GM23338 (cell line): ENCODE measurements around the gene DOK7. TPM values are rescaled to one million over a fixed set of nuclear protein-coding genes. Genes with fewer than 3 reads are reported as not detected.

Source experiments
- ATAC-seq: fragments of 200-7000 bp; cut with Tn5 transposase; 3 replicates; pipeline ENCODE4 v1.9.1; 2020
- DNase-seq: peaks from one replicate; pipeline ENCODE4 v3.0.0-alpha.2; 2015; ENCODE audit warnings: low spot score
- H2AFZ ChIP-seq: fragments of 200-600 bp; sonication (generic); 2 replicates; pipeline ENCODE4 v1.8.0; 2016; ENCODE audit warnings: antibody characterized with exemption, mild to moderate bottlenecking, moderate library complexity
- H3F3A ChIP-seq: fragments of 200-600 bp; sonication (generic); replicated peaks from 2 replicates; pipeline ENCODE4 v1.8.0; 2017; ENCODE audit warnings: antibody characterized with exemption, mixed run types, low read depth
- H3K27ac ChIP-seq: fragments of 200-600 bp; sonication (generic); 2 replicates; pipeline ENCODE4 v1.6.1; 2016; ENCODE audit warnings: low read depth
- H3K27me3 ChIP-seq: fragments of 200-600 bp; sonication (generic); 2 replicates; pipeline ENCODE4 v1.8.0; 2016; ENCODE audit warnings: mild to moderate bottlenecking, mixed run types, moderate library complexity; ENCODE audit not compliant: insufficient read depth
- H3K36me3 ChIP-seq: fragments of 200-600 bp; sonication (generic); 2 replicates; pipeline ENCODE4 v1.8.0; 2016; ENCODE audit warnings: mild to moderate bottlenecking; ENCODE audit not compliant: insufficient read depth
- H3K4me1 ChIP-seq: fragments of 200-600 bp; sonication (generic); 2 replicates; pipeline ENCODE4 v1.8.0; 2016; ENCODE audit warnings: mild to moderate bottlenecking, moderate library complexity; ENCODE audit not compliant: insufficient read depth
- H3K4me2 ChIP-seq: fragments of 200-600 bp; sonication (generic); 2 replicates; pipeline ENCODE4 v1.7.1; 2017; ENCODE audit warnings: mixed run types
- H3K4me3 ChIP-seq: fragments of 200-600 bp; sonication (generic); 2 replicates; pipeline ENCODE4 v1.6.1; 2016; ENCODE audit warnings: mixed run types
- H3K79me2 ChIP-seq: fragments of 200-600 bp; sonication (generic); replicated peaks from 2 replicates; pipeline ENCODE4 v1.8.0; 2017; ENCODE audit warnings: mild to moderate bottlenecking; ENCODE audit not compliant: insufficient read depth
- H3K9me2 ChIP-seq: fragments of 200-600 bp; sonication (generic); 2 replicates; pipeline ENCODE4 v1.8.0; 2017; ENCODE audit not compliant: insufficient read depth
- H4K20me1 ChIP-seq: fragments of 200-600 bp; sonication (generic); replicated peaks from 2 replicates; pipeline ENCODE4 v1.8.0; 2017; ENCODE audit warnings: mild to moderate bottlenecking; ENCODE audit not compliant: insufficient read depth
- H3K27ac Mint-ChIP-seq: 2 replicates; pipeline ENCODE4 v1.8.0; 2020; ENCODE audit warnings: inconsistent platforms, mild to moderate bottlenecking, moderate library complexity, mixed read lengths
- H3K27me3 Mint-ChIP-seq: 3 replicates; pipeline ENCODE4 v1.8.0; 2022; ENCODE audit warnings: low read depth, mild to moderate bottlenecking, moderate library complexity, mixed read lengths, inconsistent platforms; ENCODE audit not compliant: insufficient read depth, poor library complexity
- H3K36me3 Mint-ChIP-seq: 3 replicates; pipeline ENCODE4 v1.8.0; 2021; ENCODE audit warnings: low read depth, mild to moderate bottlenecking, inconsistent platforms, moderate library complexity, mixed read lengths
- H3K4me1 Mint-ChIP-seq: 3 replicates; pipeline ENCODE4 v1.8.0; 2020; ENCODE audit warnings: mild to moderate bottlenecking, inconsistent platforms, mixed read lengths
- H3K4me3 Mint-ChIP-seq: 3 replicates; pipeline ENCODE4 v1.8.0; 2021; ENCODE audit warnings: moderate library complexity, mild to moderate bottlenecking, inconsistent platforms, mixed read lengths
- H3K9me3 Mint-ChIP-seq: 3 replicates; pipeline ENCODE4 v1.8.0; 2020; ENCODE audit warnings: moderate library complexity, mild to moderate bottlenecking, inconsistent platforms, mixed read lengths
- CTCF ChIP-seq, 2 experiments: fragments of 200-600 bp in 1 of 2; sonication (generic) in 1 of 2; conservative IDR thresholded peaks; 2 replicates each; pipeline versions ENCODE4 v1.5.1 to v1.6.1; 2016 to 2017; ENCODE audit warnings: antibody characterized with exemption in 2 of 2, low read depth in 2 of 2, mild to moderate bottlenecking in 2 of 2, moderate library complexity in 1 of 2
- EZH2phosphoT487 ChIP-seq: fragments of 200-600 bp; sonication (generic); IDR thresholded peaks from one replicate; pipeline ENCODE4 v1.8.1; 2018; ENCODE audit warnings: antibody characterized with exemption; ENCODE audit not compliant: unreplicated experiment
- STAT1 ChIP-seq: IDR thresholded peaks from one replicate; pipeline ENCODE4 v1.6.1; 2016; ENCODE audit warnings: antibody characterized with exemption; ENCODE audit not compliant: unreplicated experiment
- ZNF114 ChIP-seq: fragments of 250-450 bp; sonication (Bioruptor Pico); IDR thresholded peaks from 2 replicates; pipeline ENCODE4 v1.5.0; 2020; ENCODE audit warnings: mild to moderate bottlenecking, moderate library complexity
- polyA plus RNA-seq: library from polyadenylated mRNA; unstranded; fragments of >200 nt; fragmentation: Nextera tagmentation; extraction: Ambion mirVana; gene quantifications from 2 replicates; pipeline ENCODE4 v1.2.1, GENCODE V29; 2016
- total RNA-seq: library from RNA; depleted of rRNA; stranded (reverse); fragments of >200 nt; shearing (Covaris generic); gene quantifications from 2 replicates; pipeline ENCODE4 v1.2.3, GENCODE V29; 2014
- TF ChIP-seq, protein P1 (sequence below): fragments of 250-450 bp; sonication (Bioruptor Pico); IDR thresholded peaks from 2 replicates; pipeline ENCODE4 v1.5.0; 2020; ENCODE audit warnings: mild to moderate bottlenecking, moderate library complexity

The DOK7 gene
- total and polyA plus RNA-seq, 2 experiments from 2014 or later = 0.34 to 0.52 TPM

DNA sequence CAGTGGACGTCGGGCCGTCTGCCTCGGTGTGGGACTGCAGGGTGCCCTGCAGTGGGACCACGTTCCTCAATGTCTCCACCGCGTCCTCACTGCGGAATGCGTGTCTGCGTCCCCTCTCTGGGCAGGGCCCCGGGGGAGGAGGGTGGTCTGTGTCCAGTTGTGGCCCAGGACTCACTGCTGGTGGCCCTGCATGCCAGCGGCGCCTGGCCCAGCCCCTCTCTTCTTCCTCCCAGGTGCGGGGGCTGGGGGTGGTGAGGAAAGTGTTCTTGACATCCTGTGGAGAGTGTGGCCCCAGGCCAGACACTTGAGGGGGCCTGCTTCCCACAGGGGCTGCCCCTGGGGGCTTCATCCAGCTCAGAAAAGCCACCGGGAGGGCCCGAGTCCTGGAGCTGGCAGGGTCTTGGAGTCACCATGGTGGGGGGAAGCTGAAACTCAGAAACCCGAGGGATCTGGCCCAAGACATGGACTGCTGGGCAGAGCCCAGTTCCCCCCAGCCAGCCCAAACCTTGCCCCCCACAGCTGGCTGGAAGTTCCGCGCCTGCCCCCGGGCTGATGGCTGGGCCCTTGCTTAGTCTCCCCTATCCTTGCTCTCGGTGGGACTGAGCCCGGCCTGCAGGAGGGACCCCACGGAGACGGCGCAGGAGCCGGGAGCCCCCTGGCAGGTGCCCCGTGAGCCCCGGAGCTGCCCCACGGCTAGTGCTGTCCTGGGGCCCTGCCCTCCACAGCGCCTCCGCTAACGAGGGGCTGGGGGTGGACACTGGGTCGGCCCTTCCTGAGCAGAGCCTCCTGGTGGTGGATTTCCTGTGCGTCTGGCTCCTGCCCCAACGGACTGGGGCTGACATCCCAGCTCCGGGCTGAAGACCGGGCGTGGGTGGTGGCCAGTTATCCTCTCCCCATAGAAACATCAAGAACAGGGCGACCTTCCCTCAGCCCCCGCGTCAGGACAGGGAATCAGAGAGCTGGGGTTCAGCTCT is 2.9 kb downstream of the DOK7 start:
- Histone ChIP-seq H4K20me1 (no peaks in the 10 kb centered on the region), H3K36me3 (no peaks in the 10 kb centered on the region), H3F3A (no peaks in the 10 kb centered on the region), H2AFZ (no peak overlapping the region), H3K27me3 (peaks cover 19% of the 10 kb centered on the region), H3K4me1 (no peaks in the 10 kb centered on the region; the same call in 1 of the 2 replicates), H3K4me3 (no peak overlapping the region), H3K79me2 (no peaks in the 10 kb centered on the region), H3K9me2 (no peaks in the 10 kb centered on the region), H3K27ac (no peak overlapping the region), H3K4me2 (no peak overlapping the region)
- DNase-seq = peak; percentile 69
- H3K27ac Mint-ChIP-seq = no peak overlapping the region
- TF ChIP-seq CTCF (conservative IDR thresholded peaks at IDR 0.05; ENCODE audit: low read depth in 2 of 2) (peak; percentile 37 to 57; a peak in 3 of 4 replicates), EZH2phosphoT487 (no peak), ZNF114 (CRISPR knock-in tag) (no peak)
- peak; percentile 58 for ATAC-seq
- H3K27me3 Mint-ChIP-seq = peaks cover 39% of the 10 kb centered on the region
- H3K9me3 Mint-ChIP-seq = no peaks in the 10 kb centered on the region; the same call in 2 of the 3 replicates
- H3K36me3 Mint-ChIP-seq = no peaks in the 10 kb centered on the region
- H3K4me1 Mint-ChIP-seq = no peaks in the 10 kb centered on the region; the same call in 2 of the 3 replicates
- no peak overlapping the region for H3K4me3 Mint-ChIP-seq

DNA sequence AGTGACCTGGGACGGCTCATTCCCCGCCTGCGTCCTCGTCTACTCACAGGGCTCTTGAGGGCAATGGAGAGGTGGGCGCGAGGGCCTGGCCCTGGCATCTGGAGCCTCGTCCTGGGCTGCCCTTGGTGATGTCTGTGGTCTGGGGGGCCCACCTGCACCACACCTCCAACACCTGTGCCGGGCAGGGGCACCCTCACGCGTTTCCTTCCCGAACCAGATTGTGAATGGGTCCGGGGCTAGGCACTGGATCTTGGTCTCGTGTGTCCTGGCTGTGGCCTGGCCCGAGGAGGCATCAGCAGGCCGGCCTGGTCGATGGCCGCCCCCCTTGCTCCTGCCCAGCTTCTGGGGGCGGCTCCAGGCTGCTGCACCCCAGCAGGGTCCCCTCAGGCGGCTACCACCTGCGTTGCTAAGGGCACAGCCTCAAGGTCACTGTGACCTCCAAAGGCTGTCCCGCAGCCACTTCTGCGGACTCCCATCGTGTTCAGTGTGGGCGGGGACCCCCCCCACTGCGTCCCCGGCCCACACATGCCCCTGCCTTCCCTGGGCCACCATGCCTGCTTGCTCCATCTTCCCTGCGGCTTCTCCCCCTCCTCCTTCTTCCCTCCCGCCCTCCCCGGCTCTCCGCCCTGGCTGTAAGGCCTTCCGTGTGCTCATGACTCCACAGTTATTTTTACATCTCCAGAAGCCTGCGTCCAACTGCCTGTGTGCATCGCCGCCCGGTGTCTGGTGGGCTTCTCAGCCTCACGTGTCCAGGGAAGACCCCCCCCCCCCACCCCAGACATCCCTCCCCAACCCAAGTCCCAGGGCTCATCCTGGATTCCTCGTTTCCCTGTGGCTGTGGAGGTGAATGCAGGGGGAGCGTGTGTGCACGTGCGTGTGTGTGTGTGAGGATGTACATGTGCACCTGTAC is 3.8 kb downstream of the DOK7 start:
- Mint-ChIP-seq H3K36me3 (no peaks in the 10 kb centered on the region), H3K9me3 (no peaks in the 10 kb centered on the region; the same call in 2 of the 3 replicates), H3K4me1 (no peaks in the 10 kb centered on the region; the same call in 2 of the 3 replicates), H3K27ac (no peak overlapping the region), H3K4me3 (no peak overlapping the region), H3K27me3 (peaks cover 37% of the 10 kb centered on the region)
- Histone ChIP-seq H4K20me1 (no peaks in the 10 kb centered on the region), H3K9me2 (no peaks in the 10 kb centered on the region), H3K4me3 (no peak overlapping the region), H3K4me1 (no peaks in the 10 kb centered on the region; the same call in 1 of the 2 replicates), H3K27me3 (peaks cover 19% of the 10 kb centered on the region), H3F3A (no peaks in the 10 kb centered on the region), H3K36me3 (no peaks in the 10 kb centered on the region), H3K4me2 (no peak overlapping the region), H3K79me2 (no peaks in the 10 kb centered on the region), H3K27ac (no peak overlapping the region), H2AFZ (no peak overlapping the region)
- ATAC-seq = no peak
- TF ChIP-seq ZNF114 (CRISPR knock-in tag) (no peak), CTCF (conservative IDR thresholded peaks at IDR 0.05; ENCODE audit: low read depth in 2 of 2) (no peak), STAT1 (no peak)
- TF ChIP-seq, protein P1, sequence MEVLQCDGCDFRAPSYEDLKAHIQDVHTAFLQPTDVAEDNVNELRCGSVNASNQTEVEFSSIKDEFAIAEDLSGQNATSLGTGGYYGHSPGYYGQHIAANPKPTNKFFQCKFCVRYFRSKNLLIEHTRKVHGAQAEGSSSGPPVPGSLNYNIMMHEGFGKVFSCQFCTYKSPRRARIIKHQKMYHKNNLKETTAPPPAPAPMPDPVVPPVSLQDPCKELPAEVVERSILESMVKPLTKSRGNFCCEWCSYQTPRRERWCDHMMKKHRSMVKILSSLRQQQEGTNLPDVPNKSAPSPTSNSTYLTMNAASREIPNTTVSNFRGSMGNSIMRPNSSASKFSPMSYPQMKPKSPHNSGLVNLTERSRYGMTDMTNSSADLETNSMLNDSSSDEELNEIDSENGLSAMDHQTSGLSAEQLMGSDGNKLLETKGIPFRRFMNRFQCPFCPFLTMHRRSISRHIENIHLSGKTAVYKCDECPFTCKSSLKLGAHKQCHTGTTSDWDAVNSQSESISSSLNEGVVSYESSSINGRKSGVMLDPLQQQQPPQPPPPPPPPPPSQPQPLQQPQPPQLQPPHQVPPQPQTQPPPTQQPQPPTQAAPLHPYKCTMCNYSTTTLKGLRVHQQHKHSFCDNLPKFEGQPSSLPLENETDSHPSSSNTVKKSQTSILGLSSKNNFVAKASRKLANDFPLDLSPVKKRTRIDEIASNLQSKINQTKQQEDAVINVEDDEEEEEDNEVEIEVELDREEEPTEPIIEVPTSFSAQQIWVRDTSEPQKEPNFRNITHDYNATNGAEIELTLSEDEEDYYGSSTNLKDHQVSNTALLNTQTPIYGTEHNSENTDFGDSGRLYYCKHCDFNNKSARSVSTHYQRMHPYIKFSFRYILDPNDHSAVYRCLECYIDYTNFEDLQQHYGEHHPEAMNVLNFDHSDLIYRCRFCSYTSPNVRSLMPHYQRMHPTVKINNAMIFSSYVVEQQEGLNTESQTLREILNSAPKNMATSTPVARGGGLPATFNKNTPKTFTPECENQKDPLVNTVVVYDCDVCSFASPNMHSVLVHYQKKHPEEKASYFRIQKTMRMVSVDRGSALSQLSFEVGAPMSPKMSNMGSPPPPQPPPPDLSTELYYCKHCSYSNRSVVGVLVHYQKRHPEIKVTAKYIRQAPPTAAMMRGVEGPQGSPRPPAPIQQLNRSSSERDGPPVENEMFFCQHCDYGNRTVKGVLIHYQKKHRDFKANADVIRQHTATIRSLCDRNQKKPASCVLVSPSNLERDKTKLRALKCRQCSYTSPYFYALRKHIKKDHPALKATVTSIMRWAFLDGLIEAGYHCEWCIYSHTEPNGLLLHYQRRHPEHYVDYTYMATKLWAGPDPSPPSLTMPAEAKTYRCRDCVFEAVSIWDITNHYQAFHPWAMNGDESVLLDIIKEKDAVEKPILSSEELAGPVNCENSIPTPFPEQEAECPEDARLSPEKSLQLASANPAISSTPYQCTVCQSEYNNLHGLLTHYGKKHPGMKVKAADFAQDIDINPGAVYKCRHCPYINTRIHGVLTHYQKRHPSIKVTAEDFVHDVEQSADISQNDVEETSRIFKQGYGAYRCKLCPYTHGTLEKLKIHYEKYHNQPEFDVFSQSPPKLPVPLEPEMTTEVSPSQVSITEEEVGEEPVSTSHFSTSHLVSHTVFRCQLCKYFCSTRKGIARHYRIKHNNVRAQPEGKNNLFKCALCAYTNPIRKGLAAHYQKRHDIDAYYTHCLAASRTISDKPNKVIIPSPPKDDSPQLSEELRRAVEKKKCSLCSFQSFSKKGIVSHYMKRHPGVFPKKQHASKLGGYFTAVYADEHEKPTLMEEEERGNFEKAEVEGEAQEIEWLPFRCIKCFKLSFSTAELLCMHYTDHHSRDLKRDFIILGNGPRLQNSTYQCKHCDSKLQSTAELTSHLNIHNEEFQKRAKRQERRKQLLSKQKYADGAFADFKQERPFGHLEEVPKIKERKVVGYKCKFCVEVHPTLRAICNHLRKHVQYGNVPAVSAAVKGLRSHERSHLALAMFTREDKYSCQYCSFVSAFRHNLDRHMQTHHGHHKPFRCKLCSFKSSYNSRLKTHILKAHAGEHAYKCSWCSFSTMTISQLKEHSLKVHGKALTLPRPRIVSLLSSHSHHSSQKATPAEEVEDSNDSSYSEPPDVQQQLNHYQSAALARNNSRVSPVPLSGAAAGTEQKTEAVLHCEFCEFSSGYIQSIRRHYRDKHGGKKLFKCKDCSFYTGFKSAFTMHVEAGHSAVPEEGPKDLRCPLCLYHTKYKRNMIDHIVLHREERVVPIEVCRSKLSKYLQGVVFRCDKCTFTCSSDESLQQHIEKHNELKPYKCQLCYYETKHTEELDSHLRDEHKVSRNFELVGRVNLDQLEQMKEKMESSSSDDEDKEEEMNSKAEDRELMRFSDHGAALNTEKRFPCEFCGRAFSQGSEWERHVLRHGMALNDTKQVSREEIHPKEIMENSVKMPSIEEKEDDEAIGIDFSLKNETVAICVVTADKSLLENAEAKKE (CRISPR knock-in tag) = no peak
- no peak for DNase-seq
